ENCODE measurements around the gene SLC22A17. TPM values are rescaled to one million over a fixed set of nuclear protein-coding genes. Genes with fewer than 3 reads are reported as not detected.
"Not testable (repeated sequence)": the region's sequence is repeated elsewhere in the genome, so short reads cannot be mapped to it uniquely, and the experiment has no call there.

The SLC22A17 gene
- 10 to 100 TPM; 22.7 to 36.4 (median 30.4) TPM for total RNA-seq

GRCh38 chr14:23352506-23353432 is at the start of gene SLC22A17:
SLC22A17 (minus strand) TSS chr14:23352887.
- Histone ChIP-seq H3K9me3 (no peaks in the 10 kb centered on the region), H3K27me3 (no peaks in the 10 kb centered on the region), H3K27ac (peak within 1 kb of the TSS in 3 of 4 donors; percentile 75 to 83 (median 82)), H3K36me3 (peaks cover 0 to 21% of the 10 kb centered on the region in 2 donors), H3K4me3 (peak within 1 kb of the TSS; percentile 40 to 78), H3K4me1 (peaks cover 0 to 21% (median 6%) of the 10 kb centered on the region in 3 donors)
- TF ChIP-seq POLR2A (IDR thresholded peaks at IDR 0.05) (peak; percentile 59 to 62), EP300 (IDR thresholded peaks at IDR 0.05) (no peak), POLR2AphosphoS5 (IDR thresholded peaks at IDR 0.05) (peak; percentile 66)
- TF ChIP-seq, protein P1, sequence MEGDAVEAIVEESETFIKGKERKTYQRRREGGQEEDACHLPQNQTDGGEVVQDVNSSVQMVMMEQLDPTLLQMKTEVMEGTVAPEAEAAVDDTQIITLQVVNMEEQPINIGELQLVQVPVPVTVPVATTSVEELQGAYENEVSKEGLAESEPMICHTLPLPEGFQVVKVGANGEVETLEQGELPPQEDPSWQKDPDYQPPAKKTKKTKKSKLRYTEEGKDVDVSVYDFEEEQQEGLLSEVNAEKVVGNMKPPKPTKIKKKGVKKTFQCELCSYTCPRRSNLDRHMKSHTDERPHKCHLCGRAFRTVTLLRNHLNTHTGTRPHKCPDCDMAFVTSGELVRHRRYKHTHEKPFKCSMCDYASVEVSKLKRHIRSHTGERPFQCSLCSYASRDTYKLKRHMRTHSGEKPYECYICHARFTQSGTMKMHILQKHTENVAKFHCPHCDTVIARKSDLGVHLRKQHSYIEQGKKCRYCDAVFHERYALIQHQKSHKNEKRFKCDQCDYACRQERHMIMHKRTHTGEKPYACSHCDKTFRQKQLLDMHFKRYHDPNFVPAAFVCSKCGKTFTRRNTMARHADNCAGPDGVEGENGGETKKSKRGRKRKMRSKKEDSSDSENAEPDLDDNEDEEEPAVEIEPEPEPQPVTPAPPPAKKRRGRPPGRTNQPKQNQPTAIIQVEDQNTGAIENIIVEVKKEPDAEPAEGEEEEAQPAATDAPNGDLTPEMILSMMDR (IDR thresholded peaks at IDR 0.05): peak in 2 of 4 experiments; percentile 31 to 38
- WGBS, 2 donors (ENCODE audit: low coverage in 1 of 2): 0% methylated on average over 3 to 4 of the region's 42 CpGs
- peak; percentile 95 for ATAC-seq

- H3K4me1 ChIP-seq: no peaks in the 10 kb centered on the region
- H3K36me3 ChIP-seq: no peaks in the 10 kb centered on the region
- peaks cover 41% of the 10 kb centered on the region for H3K27me3 ChIP-seq
- whole genome bisulfite sequencing, 2 donors (ENCODE audit: low coverage in 1 of 2): 88% methylated on average over 2 of the region's 4 CpGs; no CpG with 5 or more reads in 1 of the 2 donors
- no peak overlapping the region for H3K4me3 ChIP-seq
- TF ChIP-seq POLR2A (IDR thresholded peaks at IDR 0.05): no peak
- TF ChIP-seq POLR2AphosphoS5 (IDR thresholded peaks at IDR 0.05): no peak
- TF ChIP-seq EP300 (IDR thresholded peaks at IDR 0.05): no peak
- TF ChIP-seq, protein P1 (IDR thresholded peaks at IDR 0.05): no peak
- no peaks in the 10 kb centered on the region for H3K9me3 ChIP-seq
- ATAC-seq: no peak
- H3K27ac ChIP-seq: no peak overlapping the region
These were observed 48.6 kb upstream of the SLC22A17 start for GRCh38 chr14:23401291-23401690.

DNA sequence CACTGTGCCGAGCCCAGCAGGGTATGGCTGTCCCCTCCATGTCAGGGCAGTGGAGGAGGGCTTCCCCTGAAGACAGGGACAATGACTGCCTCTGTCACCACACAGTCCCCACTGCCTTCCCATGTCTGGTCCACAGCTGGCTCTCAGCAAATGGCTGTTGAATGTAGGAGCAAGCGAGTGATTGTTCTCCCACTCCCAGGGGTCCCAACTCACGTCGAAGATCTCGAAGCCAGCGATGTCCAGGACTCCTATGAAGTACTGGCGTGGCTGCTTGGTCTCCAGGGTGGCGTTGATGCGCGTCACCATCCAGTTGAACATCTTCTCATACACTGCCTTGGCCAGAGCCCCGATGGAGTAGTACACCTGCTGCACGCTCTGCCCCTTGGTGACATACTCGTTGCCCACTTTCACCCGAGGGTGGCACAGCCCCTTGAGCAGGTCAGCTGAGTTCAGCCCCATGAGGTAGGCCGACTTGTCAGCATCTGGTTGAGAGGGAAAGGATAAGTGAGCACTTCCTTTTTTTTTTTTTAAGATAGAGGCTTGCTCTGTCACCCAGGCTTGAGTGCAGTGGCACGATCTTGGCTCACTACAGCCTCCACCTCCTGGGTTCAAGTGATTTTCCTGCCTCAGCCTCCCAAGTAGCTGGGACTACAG is 47.9 kb upstream of the SLC22A17 start:
- not testable (repeated sequence) for H3K27ac ChIP-seq, H3K4me1 ChIP-seq, ATAC-seq, H3K36me3 ChIP-seq, H3K9me3 ChIP-seq, H3K4me3 ChIP-seq
- WGBS, 2 donors (ENCODE audit: low coverage in 1 of 2): 79 to 92% methylated on average over 3 to 11 of the region's 16 CpGs
- H3K27me3 ChIP-seq: peaks cover 34% of the 10 kb centered on the region

- Histone ChIP-seq H3K4me3 (no peak overlapping the region), H3K27me3 (peaks cover 24% of the 10 kb centered on the region), H3K4me1 (no peaks in the 10 kb centered on the region), H3K36me3 (no peaks in the 10 kb centered on the region), H3K9me3 (no peaks in the 10 kb centered on the region), H3K27ac (no peak overlapping the region)
- no peak for ATAC-seq
- WGBS, 2 donors (ENCODE audit: low coverage in 1 of 2): 60% methylated on average over 1 of the region's 6 CpGs; no CpG with 5 or more reads in 1 of the 2 donors
- TF ChIP-seq POLR2A (IDR thresholded peaks at IDR 0.05): no peak
- no peak for TF ChIP-seq POLR2AphosphoS5 (IDR thresholded peaks at IDR 0.05)
- TF ChIP-seq, protein P1 (IDR thresholded peaks at IDR 0.05): no peak
- TF ChIP-seq EP300 (IDR thresholded peaks at IDR 0.05): no peak
These were observed 46.9 kb upstream of the SLC22A17 start for GRCh38 chr14:23399591-23399990.

- 100% methylated on average over 2 of the region's 3 CpGs; no CpG with 5 or more reads in 1 of the 2 donors for WGBS, 2 donors (ENCODE audit: low coverage in 1 of 2)
These were observed 46.4 kb upstream of the SLC22A17 start for GRCh38 chr14:23399136-23399535.

More at GRCh38 chr14:23399136-23399535, 46.4 kb upstream of the SLC22A17 start:
- H3K9me3 ChIP-seq: no peaks in the 10 kb centered on the region
- no peaks in the 10 kb centered on the region for H3K4me1 ChIP-seq
- no peak for ATAC-seq
- no peak overlapping the region for H3K4me3 ChIP-seq
- H3K27ac ChIP-seq: no peak overlapping the region
- H3K27me3 ChIP-seq: peaks cover 20% of the 10 kb centered on the region
- H3K36me3 ChIP-seq: no peaks in the 10 kb centered on the region
- TF ChIP-seq, protein P1 (IDR thresholded peaks at IDR 0.05): no peak
- TF ChIP-seq POLR2A (IDR thresholded peaks at IDR 0.05) (no peak), EP300 (IDR thresholded peaks at IDR 0.05) (no peak), POLR2AphosphoS5 (IDR thresholded peaks at IDR 0.05) (no peak)

Measured in gastroesophageal sphincter (tissue), 4 donors.